HUES48 (cell line): ENCODE results near the gene ABCC10.
"Not testable (repeated sequence)": the region's sequence is repeated elsewhere in the genome, so short reads cannot be mapped to it uniquely, and the experiment has no call there.

ENCODE experiments used
- H3K27ac ChIP-seq: one replicate; pipeline ENCODE4 v1.7.0; 2013; ENCODE audit warnings: low read depth, low read length, inconsistent platforms
- H3K27me3 ChIP-seq: 2 replicates; pipeline ENCODE4 v1.6.1; 2013; ENCODE audit warnings: mild to moderate bottlenecking, low read length; ENCODE audit not compliant: control insufficient read depth, insufficient read depth
- H3K36me3 ChIP-seq: 2 replicates; pipeline ENCODE4 v1.6.1; 2013; ENCODE audit warnings: low read length; ENCODE audit not compliant: control insufficient read depth, insufficient read depth
- H3K4me1 ChIP-seq: 2 replicates; pipeline ENCODE4 v1.6.1; 2013; ENCODE audit warnings: mild to moderate bottlenecking, low read length; ENCODE audit not compliant: control insufficient read depth, insufficient read depth
- H3K4me3 ChIP-seq: 2 replicates; pipeline ENCODE4 v1.5.1; 2013; ENCODE audit warnings: mild to moderate bottlenecking, low read depth, low read length
- H3K9ac ChIP-seq: 2 replicates; pipeline ENCODE4 v1.6.1; 2013; ENCODE audit warnings: mild to moderate bottlenecking, low read depth, low read length, moderate library complexity
- H3K9me3 ChIP-seq: 2 replicates; pipeline ENCODE4 v1.6.1; 2013; ENCODE audit warnings: low read length; ENCODE audit not compliant: control insufficient read depth, insufficient read depth

The ABCC10 gene

GRCh38 chr6:43427406-43428111 lies at the start of gene ABCC10:
TSS of gene ABCC10 (plus strand) at chr6:43427541. CDS start at chr6:43427979, 438 bp downstream.
- H3K9me3 ChIP-seq, result no peaks in the 10 kb centered on the region
- peak within 1 kb of the TSS; percentile 89 for H3K27ac ChIP-seq
- peaks cover 7% of the 10 kb centered on the region; the same call in 1 of the 2 replicates for H3K4me1 ChIP-seq
- H3K9ac ChIP-seq, result peak within 1 kb of the TSS; percentile 64
- no peaks in the 10 kb centered on the region for H3K27me3 ChIP-seq
- H3K36me3 ChIP-seq, result peaks cover 4% of the 10 kb centered on the region; the same call in 1 of the 2 replicates
- H3K4me3 ChIP-seq, result peak within 1 kb of the TSS; percentile 90

GRCh38 chr6:43377710-43378229 lies 49.6 kb upstream of the ABCC10 start:
- no peaks in the 10 kb centered on the region for H3K4me1 ChIP-seq
- no peaks in the 10 kb centered on the region for H3K36me3 ChIP-seq
- no peak overlapping the region for H3K9ac ChIP-seq
- H3K4me3 ChIP-seq, result no peak overlapping the region
- H3K27ac ChIP-seq, result no peak overlapping the region
- H3K9me3 ChIP-seq, result no peaks in the 10 kb centered on the region
- no peaks in the 10 kb centered on the region for H3K27me3 ChIP-seq

GRCh38 chr6:43378631-43379030 lies 48.7 kb upstream of the ABCC10 start:
- H3K27me3 ChIP-seq, result no peaks in the 10 kb centered on the region
- H3K4me1 ChIP-seq, result no peaks in the 10 kb centered on the region
- H3K4me3 ChIP-seq, result no peak overlapping the region
- H3K9me3 ChIP-seq, result no peaks in the 10 kb centered on the region
- no peaks in the 10 kb centered on the region for H3K36me3 ChIP-seq
- H3K27ac ChIP-seq, result no peak overlapping the region
- H3K9ac ChIP-seq, result no peak overlapping the region

GRCh38 chr6:43380858-43381257 lies 46.5 kb upstream of the ABCC10 start:
- H3K4me1 ChIP-seq, H3K27ac ChIP-seq, H3K4me3 ChIP-seq, H3K9me3 ChIP-seq, H3K36me3 ChIP-seq, H3K9ac ChIP-seq, H3K27me3 ChIP-seq: not testable (repeated sequence)

- Histone ChIP-seq H3K4me1 (no peaks in the 10 kb centered on the region), H3K9me3 (no peaks in the 10 kb centered on the region), H3K27me3 (no peaks in the 10 kb centered on the region), H3K36me3 (no peaks in the 10 kb centered on the region), H3K9ac (no peak overlapping the region), H3K4me3 (no peak overlapping the region), H3K27ac (no peak overlapping the region)
These were observed 44.2 kb upstream of the ABCC10 start for GRCh38 chr6:43383021-43383667.

- no peak overlapping the region for H3K27ac ChIP-seq
- H3K9me3 ChIP-seq, result no peaks in the 10 kb centered on the region
- H3K4me1 ChIP-seq, result peaks cover 4% of the 10 kb centered on the region; the same call in 1 of the 2 replicates
- no peak overlapping the region for H3K9ac ChIP-seq
- H3K4me3 ChIP-seq, result no peak overlapping the region
- H3K27me3 ChIP-seq, result no peaks in the 10 kb centered on the region
- H3K36me3 ChIP-seq, result no peaks in the 10 kb centered on the region
These were observed 40.8 kb upstream of the ABCC10 start for GRCh38 chr6:43386492-43386891.

- H3K4me1 ChIP-seq, result peaks cover 4% of the 10 kb centered on the region; the same call in 1 of the 2 replicates
These were observed 37.5 kb upstream of the ABCC10 start for GRCh38 chr6:43389730-43390295.

GRCh38 chr6:43390753-43391439 lies 36.4 kb upstream of the ABCC10 start:
- not testable (repeated sequence) for H3K9ac ChIP-seq, H3K27me3 ChIP-seq, H3K36me3 ChIP-seq, H3K27ac ChIP-seq, H3K4me3 ChIP-seq, H3K9me3 ChIP-seq, H3K4me1 ChIP-seq

More at GRCh38 chr6:43389730-43390295, 37.5 kb upstream of the ABCC10 start:
- Histone ChIP-seq H3K27ac (no peak overlapping the region), H3K4me3 (no peak overlapping the region), H3K9ac (no peak overlapping the region), H3K27me3 (no peaks in the 10 kb centered on the region), H3K36me3 (no peaks in the 10 kb centered on the region), H3K9me3 (no peaks in the 10 kb centered on the region)

- Histone ChIP-seq H3K27ac (no peak overlapping the region), H3K4me1 (peaks cover 10% of the 10 kb centered on the region), H3K9ac (no peak overlapping the region), H3K27me3 (no peaks in the 10 kb centered on the region), H3K36me3 (no peaks in the 10 kb centered on the region), H3K4me3 (no peak overlapping the region), H3K9me3 (no peaks in the 10 kb centered on the region)
These were observed 35.8 kb upstream of the ABCC10 start for GRCh38 chr6:43391440-43392031.

GRCh38 chr6:43393133-43393532 lies 34.2 kb upstream of the ABCC10 start:
- peaks cover 13% of the 10 kb centered on the region for H3K4me1 ChIP-seq
- not testable (repeated sequence) for H3K9ac ChIP-seq, H3K27me3 ChIP-seq, H3K36me3 ChIP-seq, H3K9me3 ChIP-seq, H3K27ac ChIP-seq, H3K4me3 ChIP-seq
